Activated CD4-positive, alpha-beta T cell treated with anti-CD3 and anti-CD28 coated beads for 36 hours (primary cell): Measurements from ENCODE around the gene EBLN2. TPM values are rescaled to one million over a fixed set of nuclear protein-coding genes. Genes with fewer than 3 reads are reported as not detected.

Source experiments
- ATAC-seq: fragments of 200-7000 bp; cut with Tn5 transposase; one replicate; pipeline ENCODE4 v1.10.0; 2021; ENCODE audit warnings: mild to moderate bottlenecking, moderate library complexity
- CTCF ChIA-PET: fragments of 350-600 bp; sonication (Branson Sonifier 250); formaldehyde crosslinking; loops from one replicate; lab custom pipeline; 2021; ENCODE audit warnings: antibody characterized with exemption; lab: Charles Lee
- POLR2A ChIA-PET: fragments of 350-600 bp; sonication (Branson Sonifier 250); formaldehyde crosslinking; loops from one replicate; lab custom pipeline; 2021; ENCODE audit warnings: antibody characterized with exemption, inconsistent platforms; lab: Charles Lee
- DNase-seq: peaks from one replicate; pipeline ENCODE4 v3.0.0-alpha.2; 2020
- H3K27ac Mint-ChIP-seq: one replicate; pipeline ENCODE4 v1.8.0; 2021; ENCODE audit warnings: mixed read lengths
- H3K27me3 Mint-ChIP-seq: one replicate; pipeline ENCODE4 v1.8.0; 2021; ENCODE audit warnings: mixed read lengths
- H3K36me3 Mint-ChIP-seq: one replicate; pipeline ENCODE4 v1.8.0; 2021; ENCODE audit warnings: low read depth, mixed read lengths
- H3K4me1 Mint-ChIP-seq: one replicate; pipeline ENCODE4 v1.8.0; 2021; ENCODE audit warnings: mixed read lengths
- H3K4me3 Mint-ChIP-seq: one replicate; pipeline ENCODE4 v1.8.0; 2021; ENCODE audit warnings: mild to moderate bottlenecking, moderate library complexity, mixed read lengths
- H3K9me3 Mint-ChIP-seq: one replicate; pipeline ENCODE4 v1.8.0; 2021; ENCODE audit warnings: low read depth, mixed read lengths
- intact Hi-C, 2 experiments: fragments of 100-400 bp; cut with DNase I in 1 of 2; cut with micrococcal nuclease in 1 of 2; formaldehyde crosslinking; loops; one replicate each; pipeline versions ENCODE4 v1.14.2 to v1.15.1; 2022 to 2024; cut with DNase I, micrococcal nuclease
- total RNA-seq, 2 experiments: library from RNA; stranded (reverse); gene quantifications; one replicate each; pipeline ENCODE4 v1.2.3, GENCODE V29; 2021

The EBLN2 gene
- total RNA-seq, result 1 to 10 TPM; 4.7 to 5.2 TPM

DNA sequence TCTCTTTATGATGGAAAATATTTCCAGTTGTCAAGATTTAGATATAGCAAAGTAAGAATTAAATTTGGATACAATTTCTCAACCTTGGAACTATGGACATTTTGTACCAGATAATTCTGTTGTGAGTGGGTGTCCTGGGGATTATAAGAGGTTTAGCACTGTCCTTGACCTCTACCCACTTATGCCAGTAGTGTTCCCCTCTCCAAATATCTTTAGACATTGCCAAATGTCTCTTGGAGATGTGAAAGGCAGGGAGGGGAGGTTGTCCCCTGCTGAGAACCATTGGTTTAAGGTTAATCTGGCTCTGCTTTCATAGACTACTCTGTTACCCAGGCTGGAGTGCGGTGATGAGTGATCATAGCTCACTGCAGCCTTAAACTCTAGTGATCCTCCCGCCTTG lies at the start of gene EBLN2:
TSS of gene EBLN2 (plus strand) at position 244 of the 400 bp plus-strand sequence. CDS start 423 bp downstream, outside the sequence.
- CTCF ChIA-PET, result interaction anchor here (1.0 kb wide), 1 partner anchor 162 kb away, joined by 3 read pairs; no protein-coding TSS in a partner anchor
- Mint-ChIP-seq H3K27ac (peak within 1 kb of the TSS; percentile 25), H3K4me3 (no peak within 1 kb of the TSS), H3K9me3 (no peaks in the 10 kb centered on the region), H3K4me1 (peaks cover 11% of the 10 kb centered on the region), H3K27me3 (no peaks in the 10 kb centered on the region), H3K36me3 (peaks cover 34% of the 10 kb centered on the region)
- POLR2A ChIA-PET, result no interaction called here
- no peak for ATAC-seq
- no peak for DNase-seq
- intact Hi-C loops, result no loop called here

DNA sequence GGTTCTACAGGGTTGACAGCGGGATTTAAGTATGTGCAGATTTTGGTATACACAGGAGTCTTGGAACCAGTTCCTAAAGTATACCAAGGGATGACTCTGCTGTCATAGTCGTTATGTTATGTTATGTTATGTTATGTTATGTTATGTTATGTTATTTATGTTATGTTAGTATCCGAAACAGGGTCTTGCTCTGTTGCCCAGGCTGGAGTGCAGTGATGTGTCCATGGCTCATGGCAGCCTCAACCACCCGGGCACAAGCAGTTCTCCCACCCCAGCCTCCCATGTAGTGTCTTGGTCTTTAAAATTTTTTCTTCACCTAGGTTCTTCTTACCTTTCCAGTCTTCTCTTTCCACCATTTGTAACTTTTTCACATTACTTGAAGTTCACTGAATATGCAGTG lies 43.2 kb upstream of the EBLN2 start:
- intact Hi-C loops, result loop anchor here in 1 of 2 experiments (1.0 kb wide), 1 partner anchor 11 kb away; no protein-coding TSS in a partner anchor
- H3K27me3 Mint-ChIP-seq, result no peaks in the 10 kb centered on the region
- H3K27ac Mint-ChIP-seq, result peak overlapping the region; percentile 78
- H3K9me3 Mint-ChIP-seq, result no peaks in the 10 kb centered on the region
- no peak for ATAC-seq
- POLR2A ChIA-PET, result interaction anchor here (1.2 kb wide), 1 partner anchor 11 kb away, joined by 3 read pairs; no protein-coding TSS in a partner anchor
- no peak overlapping the region for H3K4me3 Mint-ChIP-seq
- peaks cover 38% of the 10 kb centered on the region for H3K36me3 Mint-ChIP-seq
- peaks cover 63% of the 10 kb centered on the region for H3K4me1 Mint-ChIP-seq
- CTCF ChIA-PET, result no interaction called here
- no peak for DNase-seq

DNA sequence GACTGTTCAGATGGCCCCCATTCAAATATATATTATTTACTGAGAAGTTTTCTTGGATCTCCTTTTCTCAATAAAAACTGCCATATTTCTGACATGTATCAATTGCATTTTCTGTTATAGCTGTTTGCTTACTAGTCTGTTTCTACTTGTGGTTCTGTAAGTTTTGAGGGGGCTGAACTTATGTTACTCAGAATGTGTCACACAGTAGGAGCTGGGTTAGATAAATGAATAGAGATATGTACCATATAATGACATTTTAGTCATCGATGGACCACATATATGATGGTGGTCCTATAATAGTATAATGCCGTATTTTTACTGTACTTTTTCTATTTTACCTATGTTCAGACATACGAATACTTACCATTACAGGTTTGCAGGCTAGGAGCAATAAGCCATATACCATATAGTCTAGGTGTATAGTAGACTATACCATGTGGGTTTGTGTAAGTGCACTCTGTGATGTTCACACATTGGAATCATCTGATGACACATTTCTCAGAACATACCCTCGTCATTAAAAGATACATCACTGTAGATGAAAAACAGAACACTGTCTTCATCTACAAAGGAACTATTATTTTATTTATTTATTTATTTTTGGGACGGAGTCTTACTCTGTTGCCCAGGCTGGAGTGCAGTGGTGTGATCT lies 42.5 kb upstream of the EBLN2 start:
- no peaks in the 10 kb centered on the region for H3K27me3 Mint-ChIP-seq

DNA sequence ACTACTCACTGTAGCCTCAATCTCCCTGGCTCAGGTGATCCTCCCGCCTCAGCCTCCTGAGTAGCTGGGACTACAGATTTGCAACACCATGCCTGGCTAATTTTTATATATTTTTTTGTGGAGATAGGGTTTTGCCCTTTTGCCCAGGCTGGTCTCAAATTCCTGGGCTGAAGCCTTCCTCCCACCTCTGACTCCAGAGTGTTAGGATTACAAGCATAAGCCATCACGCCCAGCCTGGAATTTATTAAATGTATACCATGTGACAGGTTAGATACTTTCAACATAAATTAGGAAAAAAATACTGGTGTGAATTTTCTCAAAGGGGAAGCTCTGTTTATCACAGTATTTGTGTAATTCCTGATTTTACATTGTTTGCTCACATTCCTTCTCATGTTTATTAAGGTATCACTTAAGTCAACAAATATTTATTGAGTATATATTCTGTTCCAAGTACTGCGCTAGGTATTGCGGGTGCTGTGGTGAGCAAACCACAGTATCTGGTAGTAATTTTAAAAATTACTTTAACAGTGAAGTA lies 40.1 kb upstream of the EBLN2 start:
- Mint-ChIP-seq H3K4me1 (peaks cover 64% of the 10 kb centered on the region), H3K9me3 (no peaks in the 10 kb centered on the region), H3K27ac (no peak overlapping the region), H3K4me3 (no peak overlapping the region), H3K27me3 (no peaks in the 10 kb centered on the region), H3K36me3 (peaks cover 30% of the 10 kb centered on the region)
- ChIA-PET POLR2A (no interaction called here), CTCF (interaction anchor here (0.8 to 1.7 kb wide), 2 partner anchors 26 to 35 kb away, joined by 3 read pairs; no protein-coding TSS in a partner anchor)
- intact Hi-C loops, result no loop called here
- ATAC-seq (no peak), DNase-seq (no peak)

More for the DNA sequence above, 42.5 kb upstream of the EBLN2 start:
- Mint-ChIP-seq H3K4me1 (peaks cover 60% of the 10 kb centered on the region), H3K9me3 (no peaks in the 10 kb centered on the region), H3K27ac (peak overlapping the region; percentile 78), H3K4me3 (no peak overlapping the region), H3K36me3 (peaks cover 37% of the 10 kb centered on the region)
- ATAC-seq, result peak; percentile 77
- POLR2A ChIA-PET, result interaction anchor here (1.2 kb wide), 1 partner anchor 10 kb away, joined by 3 read pairs; no protein-coding TSS in a partner anchor
- no peak for DNase-seq
- intact Hi-C loops, result loop anchor here in 1 of 2 experiments (1.0 kb wide), 1 partner anchor 10 kb away; no protein-coding TSS in a partner anchor
- CTCF ChIA-PET, result interaction anchor here (0.6 kb wide), 1 partner anchor 70 kb away, joined by 3 read pairs; no protein-coding TSS in a partner anchor

DNA sequence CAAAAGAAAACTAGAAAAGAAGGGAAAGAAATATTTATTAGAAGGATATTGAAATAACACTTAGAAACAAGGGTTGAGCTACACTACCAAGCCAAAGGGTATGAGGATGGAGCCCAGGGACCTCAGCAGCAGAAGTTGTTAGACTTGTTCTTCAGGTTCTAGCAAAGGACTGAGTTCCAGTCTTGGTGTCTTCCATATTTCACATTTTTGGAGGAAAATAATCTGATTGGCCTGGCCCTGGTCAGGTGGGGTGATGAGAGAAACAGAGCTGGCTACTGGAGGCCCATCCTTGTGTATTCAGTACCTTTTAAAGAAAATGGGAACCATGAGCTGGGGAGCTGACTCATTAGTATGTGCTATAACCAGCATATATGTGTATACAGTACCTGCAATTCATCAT lies 36.6 kb upstream of the EBLN2 start:
- Mint-ChIP-seq H3K4me3 (no peak overlapping the region), H3K4me1 (peaks cover 73% of the 10 kb centered on the region)
- CTCF ChIA-PET, result interaction anchor here (0.5 to 2.3 kb wide), 3 partner anchors 14 to 584 kb away, joined by 3 to 12 read pairs (median 8); no protein-coding TSS in a partner anchor

DNA sequence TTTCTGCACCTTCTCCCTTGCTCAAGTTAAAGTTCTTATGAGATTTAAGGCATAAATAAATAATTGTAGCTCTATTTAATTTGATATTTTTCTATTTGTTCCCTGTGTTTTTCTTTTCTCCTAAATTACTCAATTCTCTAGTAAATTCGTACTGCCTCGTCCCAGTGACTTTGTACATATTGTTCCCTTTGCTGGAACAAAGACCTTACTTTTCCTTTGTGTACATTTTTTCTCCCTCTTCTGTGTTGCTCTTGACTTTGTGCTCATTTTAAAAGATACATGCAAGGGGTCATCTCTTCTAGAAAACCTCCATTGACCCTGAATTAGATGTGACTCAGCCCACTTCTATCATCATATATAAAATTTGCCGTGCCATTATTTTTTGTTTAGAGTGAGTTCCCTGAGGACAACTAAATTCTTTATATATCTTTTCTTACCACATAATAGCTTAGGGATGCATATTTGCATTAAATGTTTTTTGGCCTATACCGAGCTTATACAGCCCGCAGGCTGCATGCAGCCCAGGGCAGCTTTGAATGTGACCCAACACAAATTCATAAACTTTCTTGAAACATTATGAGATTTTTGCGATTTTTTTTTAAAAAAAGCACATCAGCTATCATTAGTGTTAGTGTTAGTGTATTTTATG lies 35.2 kb upstream of the EBLN2 start:
- intact Hi-C loops, result no loop called here
- ATAC-seq, result no peak
- no peak for DNase-seq
- H3K4me1 Mint-ChIP-seq, result peaks cover 79% of the 10 kb centered on the region
- H3K36me3 Mint-ChIP-seq, result peaks cover 28% of the 10 kb centered on the region
- H3K27ac Mint-ChIP-seq, result no peak overlapping the region
- ChIA-PET CTCF (interaction anchor here (1.3 to 2.3 kb wide), 3 partner anchors 10 to 30 kb away, joined by 5 to 12 read pairs (median 8); no protein-coding TSS in a partner anchor), POLR2A (no interaction called here)
- H3K4me3 Mint-ChIP-seq, result no peak overlapping the region
- H3K9me3 Mint-ChIP-seq, result no peaks in the 10 kb centered on the region
- H3K27me3 Mint-ChIP-seq, result no peaks in the 10 kb centered on the region

More for the DNA sequence above, 36.6 kb upstream of the EBLN2 start:
- H3K36me3 Mint-ChIP-seq, result peaks cover 28% of the 10 kb centered on the region
- DNase-seq (no peak), ATAC-seq (no peak)
- intact Hi-C loops, result no loop called here
- peak overlapping the region; percentile 48 for H3K27ac Mint-ChIP-seq
- H3K9me3 Mint-ChIP-seq, result no peaks in the 10 kb centered on the region
- POLR2A ChIA-PET, result no interaction called here
- H3K27me3 Mint-ChIP-seq, result no peaks in the 10 kb centered on the region

DNA sequence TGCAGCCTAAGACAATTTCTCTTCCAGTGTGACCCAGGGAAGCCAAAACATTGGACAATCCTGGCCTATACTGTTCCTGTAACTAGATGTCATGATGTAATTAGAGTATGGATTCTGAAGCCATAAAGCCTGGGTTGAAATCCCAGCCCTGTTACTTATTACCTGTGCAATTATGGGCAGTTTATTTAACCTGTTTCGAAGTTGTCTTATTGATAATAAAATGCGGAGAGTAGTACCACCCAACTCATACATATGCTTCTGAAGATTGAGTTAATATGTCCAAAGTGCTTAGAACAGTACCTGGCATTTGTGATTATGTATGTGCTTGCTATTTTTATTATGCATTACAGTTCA lies 34.7 kb upstream of the EBLN2 start:
- CTCF ChIA-PET, result interaction anchor here (1.3 kb wide), 1 partner anchor 10 kb away, joined by 5 read pairs; no protein-coding TSS in a partner anchor
- ATAC-seq (no peak), DNase-seq (no peak)
- Mint-ChIP-seq H3K4me1 (peaks cover 82% of the 10 kb centered on the region), H3K4me3 (no peak overlapping the region), H3K27ac (no peak overlapping the region), H3K9me3 (no peaks in the 10 kb centered on the region), H3K36me3 (peaks cover 28% of the 10 kb centered on the region), H3K27me3 (no peaks in the 10 kb centered on the region)
- POLR2A ChIA-PET, result no interaction called here
- intact Hi-C loops, result no loop called here

DNA sequence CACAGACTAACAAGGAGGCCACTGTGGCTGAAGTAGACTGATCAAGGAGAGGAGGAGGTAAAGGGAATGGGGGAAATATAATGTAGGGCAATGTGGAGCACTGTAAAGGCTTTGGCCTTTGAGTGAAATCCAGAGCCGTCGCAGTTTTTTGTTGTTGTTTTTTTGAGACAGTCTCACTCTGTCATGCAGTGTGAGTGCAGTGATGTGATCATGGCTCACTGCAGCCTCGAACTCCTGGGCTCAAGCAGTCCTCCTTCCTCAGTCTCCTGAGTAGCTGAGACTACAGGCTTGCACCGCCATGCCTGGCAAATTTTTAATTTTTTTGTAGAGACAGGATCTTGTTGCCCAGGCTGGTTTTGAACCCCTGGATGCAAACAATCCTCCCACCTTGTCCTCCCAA lies 32.7 kb upstream of the EBLN2 start:
- intact Hi-C loops, result loop anchor here (1.0 kb wide), 5 partner anchors 9 to 52 kb away; no protein-coding TSS in a partner anchor
- DNase-seq (no peak), ATAC-seq (peak; percentile 42)
- peak overlapping the region; percentile 2 for H3K4me3 Mint-ChIP-seq
- no peaks in the 10 kb centered on the region for H3K9me3 Mint-ChIP-seq
- H3K27me3 Mint-ChIP-seq, result no peaks in the 10 kb centered on the region
- peaks cover 87% of the 10 kb centered on the region for H3K4me1 Mint-ChIP-seq
- peaks cover 32% of the 10 kb centered on the region for H3K36me3 Mint-ChIP-seq
- ChIA-PET CTCF (interaction anchor here (1.0 to 2.2 kb wide), 2 partner anchors 20 to 27 kb away, joined by 5 to 8 read pairs; no protein-coding TSS in a partner anchor), POLR2A (no interaction called here)
- H3K27ac Mint-ChIP-seq, result peak overlapping the region; percentile 82

DNA sequence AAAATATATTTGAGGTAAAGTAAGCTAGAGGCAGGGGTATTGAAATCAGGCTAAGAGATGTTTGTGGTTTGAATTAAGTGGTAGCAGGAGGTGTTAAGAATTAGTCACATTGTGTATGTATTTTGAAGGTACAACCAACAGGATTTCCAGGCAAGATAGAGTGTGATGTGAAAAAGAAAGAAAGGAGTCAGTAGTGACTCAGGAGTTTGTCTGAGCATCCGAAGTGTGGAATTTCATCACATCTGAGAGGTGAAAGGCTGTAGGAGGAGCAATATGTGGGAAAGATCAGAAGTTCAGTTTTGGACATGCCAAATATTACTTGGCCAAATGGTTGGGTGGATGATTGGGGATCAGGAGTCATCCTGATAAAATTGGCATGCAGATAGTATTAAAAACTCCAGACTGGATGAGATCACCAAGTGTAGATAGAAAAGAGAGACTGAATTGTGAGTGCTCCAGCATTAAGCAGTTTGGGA lies 32.1 kb upstream of the EBLN2 start:
- no peaks in the 10 kb centered on the region for H3K9me3 Mint-ChIP-seq
- ATAC-seq (peak; percentile 94), DNase-seq (no peak)
- H3K27ac Mint-ChIP-seq, result peak overlapping the region; percentile 82
- intact Hi-C loops, result loop anchor here (1.0 kb wide), 5 partner anchors 9 to 52 kb away; no protein-coding TSS in a partner anchor
- ChIA-PET CTCF (interaction anchor here (1.0 to 2.2 kb wide), 2 partner anchors 21 to 27 kb away, joined by 5 to 8 read pairs; no protein-coding TSS in a partner anchor), POLR2A (interaction anchor here (0.6 kb wide), 1 partner anchor 10 kb away, joined by 3 read pairs; no protein-coding TSS in a partner anchor)
- H3K27me3 Mint-ChIP-seq, result no peaks in the 10 kb centered on the region
- peaks cover 35% of the 10 kb centered on the region for H3K36me3 Mint-ChIP-seq
- H3K4me3 Mint-ChIP-seq, result peak overlapping the region; percentile 2
- peaks cover 89% of the 10 kb centered on the region for H3K4me1 Mint-ChIP-seq

DNA sequence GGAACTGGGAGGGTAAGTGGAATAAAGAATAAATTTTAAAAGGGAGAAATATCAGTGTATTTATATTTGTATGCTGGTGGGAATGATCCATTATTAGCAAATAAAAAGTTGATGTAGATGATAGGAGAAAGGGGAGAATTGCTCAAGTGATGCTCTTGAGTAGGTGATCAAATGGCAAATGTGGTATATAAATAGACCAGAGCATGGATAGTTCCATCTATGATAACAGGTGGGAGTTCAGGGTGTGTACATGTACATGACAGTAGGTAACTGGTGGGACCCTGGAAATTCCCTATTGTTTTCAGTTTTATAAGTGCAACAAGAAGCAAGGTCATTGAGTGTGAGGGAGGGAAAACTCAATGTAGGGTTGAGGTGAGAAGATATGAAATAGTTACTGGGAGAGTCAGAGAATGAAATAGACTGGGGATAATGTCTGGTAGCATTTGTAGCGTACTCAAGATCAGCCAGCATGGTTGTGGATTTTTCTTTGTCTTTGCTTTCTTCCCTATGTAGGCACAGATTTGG lies 31.3 kb upstream of the EBLN2 start:
- POLR2A ChIA-PET, result no interaction called here

More for the DNA sequence above, 31.3 kb upstream of the EBLN2 start:
- CTCF ChIA-PET, result no interaction called here
- no peaks in the 10 kb centered on the region for H3K27me3 Mint-ChIP-seq
- H3K9me3 Mint-ChIP-seq, result no peaks in the 10 kb centered on the region
- ATAC-seq (no peak), DNase-seq (no peak)
- H3K36me3 Mint-ChIP-seq, result peaks cover 38% of the 10 kb centered on the region
- peaks cover 90% of the 10 kb centered on the region for H3K4me1 Mint-ChIP-seq
- no peak overlapping the region for H3K4me3 Mint-ChIP-seq
- intact Hi-C loops, result no loop called here
- peak overlapping the region; percentile 82 for H3K27ac Mint-ChIP-seq
